Measurements from ENCODE around the gene TBC1D10A. TPM values are rescaled to one million over a fixed set of nuclear protein-coding genes. Genes with fewer than 3 reads are reported as not detected.

The TBC1D10A gene
- polyA plus RNA-seq, 1 of the 3 experiments (the other 2 are of a cell fraction): 15.3 TPM

DNA sequence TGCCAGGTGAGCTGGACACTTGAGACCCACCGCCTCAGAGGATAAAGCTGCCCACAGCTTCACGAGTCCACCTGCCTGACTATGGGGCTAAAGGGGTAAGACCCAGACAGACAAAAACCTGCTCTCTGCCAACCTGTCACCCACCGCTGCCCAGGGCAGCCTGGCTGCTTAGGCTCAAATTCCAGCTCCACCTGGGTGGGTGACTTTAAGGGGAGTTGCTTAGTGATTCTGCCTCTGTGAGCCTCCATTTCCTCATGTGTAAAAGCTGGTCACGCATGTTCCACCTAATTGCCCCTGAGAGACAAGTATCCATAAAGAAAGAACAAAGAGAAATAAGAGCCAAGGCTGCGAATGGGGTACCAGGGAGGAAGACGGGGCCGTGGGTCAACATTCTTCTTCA, 33.7 kb downstream of the TBC1D10A start:
- H4K20me1 ChIP-seq (ENCODE audit: insufficient read depth): no peaks in the 10 kb centered on the region
- POLR2A ChIA-PET: interaction anchor here (1.3 to 1.8 kb wide), 2 partner anchors 64 to 131 kb away, joined by 4 to 6 read pairs; partner anchors contain the start of genes CCDC157 and SF3A1
- TF ChIP-seq RFX5 (IDR thresholded peaks at IDR 0.05; ENCODE audit: low read length): no peak
- no peak for TF ChIP-seq TEAD4 (IDR thresholded peaks at IDR 0.05; ENCODE audit: borderline replicate concordance, insufficient read depth)
- TF ChIP-seq EP300 (IDR thresholded peaks at IDR 0.05; ENCODE audit: borderline replicate concordance in 1 of 2, low read depth in 1 of 2, low read length in 1 of 2): no peak
- TF ChIP-seq YY1 (IDR thresholded peaks at IDR 0.05; ENCODE audit: low read depth): no peak
- TF ChIP-seq RAD21 (IDR thresholded peaks at IDR 0.05; ENCODE audit: low read length): no peak
- no peak for TF ChIP-seq EZH2phosphoT487 (IDR thresholded peaks at IDR 0.05; ENCODE audit: borderline replicate concordance, low read depth)
- no peak for TF ChIP-seq SIN3A (IDR thresholded peaks at IDR 0.05; ENCODE audit: borderline replicate concordance, low read depth, low read length)
- no peak for TF ChIP-seq SMC3 (IDR thresholded peaks at IDR 0.05; ENCODE audit: low read depth, low read length)
- no peaks in the 10 kb centered on the region for H3K79me2 ChIP-seq (ENCODE audit: insufficient read depth)
- H3K36me3 ChIP-seq (replicated peaks in 1 of 2; ENCODE audit: control insufficient read depth in 1 of 2, insufficient read depth in 2 of 2, low read length in 1 of 2): peaks cover 0 to 47% of the 10 kb centered on the region in 2 experiments
- DNase-seq: no peak
- H3K4me2 ChIP-seq: no peak overlapping the region
- H3F3A ChIP-seq (replicated peaks; ENCODE audit: insufficient read depth): peaks cover 11% of the 10 kb centered on the region
- H3K4me3 ChIP-seq (ENCODE audit: low read depth in 2 of 2, low read length in 1 of 2): no peak overlapping the region
- H3K9me2 ChIP-seq: no peaks in the 10 kb centered on the region
- no peak overlapping the region for H2AFZ ChIP-seq (ENCODE audit: low read depth)
- H3K9ac ChIP-seq: no peak overlapping the region
- CTCF ChIA-PET: interaction anchor here (1.3 to 12.9 kb wide), 2 partner anchors 12 to 98 kb away, joined by 4 to 228 read pairs; partner anchors contain the start of genes RNF215 and SEC14L2
- H3K27me3 ChIP-seq (ENCODE audit: insufficient read depth): no peaks in the 10 kb centered on the region
- WGBS (ENCODE audit: low lambda C conversion rate): 94% methylated on average over 7 of the region's 7 CpGs
- H3K9me3 ChIP-seq: no peaks in the 10 kb centered on the region
- H3K27ac ChIP-seq (ENCODE audit: low read depth in 2 of 2, low read length in 1 of 2): no peak overlapping the region
- H3K4me1 ChIP-seq (ENCODE audit: control insufficient read depth in 1 of 2, insufficient read depth in 2 of 2, low read depth in 1 of 2, low read length in 1 of 2): peaks cover 16 to 28% of the 10 kb centered on the region in 2 experiments; a peak in 2 of 4 replicates

DNA sequence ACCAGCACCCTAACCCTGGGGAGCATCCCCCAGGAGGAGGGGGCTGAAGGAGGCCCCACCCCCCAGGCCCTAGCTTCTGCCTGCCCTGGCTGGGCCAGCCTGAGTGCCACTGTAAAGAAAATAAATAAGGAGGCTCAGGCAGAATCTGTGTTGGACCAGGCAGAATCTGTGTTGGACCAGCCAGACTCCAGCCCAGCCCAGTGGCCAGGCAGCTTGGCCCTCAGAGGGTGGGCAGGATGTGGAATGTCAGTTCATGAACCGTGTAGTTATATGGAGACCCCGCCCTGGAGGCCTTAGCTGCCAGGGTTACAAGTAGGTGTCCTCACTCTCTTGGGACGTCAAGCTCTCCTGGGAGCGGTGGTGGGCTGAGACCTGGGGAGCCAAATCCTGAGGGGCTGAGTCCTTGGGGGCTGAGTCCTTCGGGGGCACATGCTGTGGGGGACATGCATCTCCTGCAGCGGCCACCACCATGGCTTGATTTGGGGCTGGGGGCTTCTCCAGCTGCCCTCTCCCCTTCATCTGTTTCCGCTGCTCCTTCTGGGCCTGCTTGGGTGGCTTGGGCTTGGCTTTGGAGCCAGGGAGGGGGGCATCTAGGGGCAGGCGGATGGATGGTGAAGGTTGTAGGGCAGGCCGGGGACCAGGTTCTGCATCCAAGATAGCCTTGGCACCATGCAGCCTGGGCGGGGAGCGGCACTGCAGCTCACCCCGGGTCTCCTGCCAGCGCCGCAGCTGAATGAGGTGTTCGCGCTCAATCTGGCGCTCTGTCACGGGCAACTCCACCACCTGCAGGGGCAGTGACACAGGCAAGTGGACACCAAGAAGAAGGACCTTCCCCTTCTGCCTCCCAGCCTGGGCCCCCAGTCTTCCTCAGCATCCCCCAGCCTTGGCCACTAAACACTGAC, 34.4 kb downstream of the TBC1D10A start:
- WGBS (ENCODE audit: low lambda C conversion rate): 96% methylated on average over 12 of the region's 18 CpGs
- Histone ChIP-seq H4K20me1 (ENCODE audit: insufficient read depth) (peaks cover 4% of the 10 kb centered on the region; the same call in 1 of the 2 replicates), H2AFZ (ENCODE audit: low read depth) (no peak overlapping the region), H3K79me2 (ENCODE audit: insufficient read depth) (no peaks in the 10 kb centered on the region), H3K27me3 (ENCODE audit: insufficient read depth) (no peaks in the 10 kb centered on the region), H3K9me3 (no peaks in the 10 kb centered on the region), H3K4me1 (ENCODE audit: control insufficient read depth in 1 of 2, insufficient read depth in 2 of 2, low read depth in 1 of 2, low read length in 1 of 2) (peaks cover 16 to 30% of the 10 kb centered on the region in 2 experiments; a peak in 2 of 4 replicates), H3K4me2 (no peak overlapping the region), H3K27ac (ENCODE audit: low read depth in 2 of 2, low read length in 1 of 2) (no peak overlapping the region), H3K4me3 (ENCODE audit: low read depth in 2 of 2, low read length in 1 of 2) (no peak overlapping the region), H3K36me3 (replicated peaks in 1 of 2; ENCODE audit: control insufficient read depth in 1 of 2, insufficient read depth in 2 of 2, low read length in 1 of 2) (peaks cover 0 to 43% of the 10 kb centered on the region in 2 experiments), H3K9me2 (no peaks in the 10 kb centered on the region), H3K9ac (no peak overlapping the region), H3F3A (replicated peaks; ENCODE audit: insufficient read depth) (peaks cover 17% of the 10 kb centered on the region)
- ChIA-PET CTCF (interaction anchor here (1.3 to 12.9 kb wide), 3 partner anchors 12 to 187 kb away, joined by 4 to 228 read pairs (median 82); partner anchors contain the start of genes RNF215 and SEC14L2), POLR2A (interaction anchor here (0.9 to 1.8 kb wide), 3 partner anchors 9 to 132 kb away, joined by 3 to 6 read pairs (median 4); partner anchors contain the start of genes CCDC157 and SF3A1)
- no peak for DNase-seq
- TF ChIP-seq, protein P1, sequence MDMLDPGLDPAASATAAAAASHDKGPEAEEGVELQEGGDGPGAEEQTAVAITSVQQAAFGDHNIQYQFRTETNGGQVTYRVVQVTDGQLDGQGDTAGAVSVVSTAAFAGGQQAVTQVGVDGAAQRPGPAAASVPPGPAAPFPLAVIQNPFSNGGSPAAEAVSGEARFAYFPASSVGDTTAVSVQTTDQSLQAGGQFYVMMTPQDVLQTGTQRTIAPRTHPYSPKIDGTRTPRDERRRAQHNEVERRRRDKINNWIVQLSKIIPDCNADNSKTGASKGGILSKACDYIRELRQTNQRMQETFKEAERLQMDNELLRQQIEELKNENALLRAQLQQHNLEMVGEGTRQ (IDR thresholded peaks at IDR 0.05; ENCODE audit: borderline replicate concordance, low read depth, low read length): no peak
- TF ChIP-seq RCOR1 (IDR thresholded peaks at IDR 0.05; ENCODE audit: low read length) (no peak), RAD21 (IDR thresholded peaks at IDR 0.05; ENCODE audit: low read length) (no peak), RFX5 (IDR thresholded peaks at IDR 0.05; ENCODE audit: low read length) (no peak), SIN3A (IDR thresholded peaks at IDR 0.05; ENCODE audit: borderline replicate concordance, low read depth, low read length) (no peak), MEF2A (IDR thresholded peaks at IDR 0.05; ENCODE audit: borderline replicate concordance, low read depth) (no peak), MXI1 (IDR thresholded peaks at IDR 0.05; ENCODE audit: low read depth, low read length) (no peak), NFIC (IDR thresholded peaks at IDR 0.05; ENCODE audit: borderline replicate concordance) (no peak), FOSL2 (IDR thresholded peaks at IDR 0.05; ENCODE audit: borderline replicate concordance, low read depth) (no peak)
- TF ChIP-seq, protein P2, sequence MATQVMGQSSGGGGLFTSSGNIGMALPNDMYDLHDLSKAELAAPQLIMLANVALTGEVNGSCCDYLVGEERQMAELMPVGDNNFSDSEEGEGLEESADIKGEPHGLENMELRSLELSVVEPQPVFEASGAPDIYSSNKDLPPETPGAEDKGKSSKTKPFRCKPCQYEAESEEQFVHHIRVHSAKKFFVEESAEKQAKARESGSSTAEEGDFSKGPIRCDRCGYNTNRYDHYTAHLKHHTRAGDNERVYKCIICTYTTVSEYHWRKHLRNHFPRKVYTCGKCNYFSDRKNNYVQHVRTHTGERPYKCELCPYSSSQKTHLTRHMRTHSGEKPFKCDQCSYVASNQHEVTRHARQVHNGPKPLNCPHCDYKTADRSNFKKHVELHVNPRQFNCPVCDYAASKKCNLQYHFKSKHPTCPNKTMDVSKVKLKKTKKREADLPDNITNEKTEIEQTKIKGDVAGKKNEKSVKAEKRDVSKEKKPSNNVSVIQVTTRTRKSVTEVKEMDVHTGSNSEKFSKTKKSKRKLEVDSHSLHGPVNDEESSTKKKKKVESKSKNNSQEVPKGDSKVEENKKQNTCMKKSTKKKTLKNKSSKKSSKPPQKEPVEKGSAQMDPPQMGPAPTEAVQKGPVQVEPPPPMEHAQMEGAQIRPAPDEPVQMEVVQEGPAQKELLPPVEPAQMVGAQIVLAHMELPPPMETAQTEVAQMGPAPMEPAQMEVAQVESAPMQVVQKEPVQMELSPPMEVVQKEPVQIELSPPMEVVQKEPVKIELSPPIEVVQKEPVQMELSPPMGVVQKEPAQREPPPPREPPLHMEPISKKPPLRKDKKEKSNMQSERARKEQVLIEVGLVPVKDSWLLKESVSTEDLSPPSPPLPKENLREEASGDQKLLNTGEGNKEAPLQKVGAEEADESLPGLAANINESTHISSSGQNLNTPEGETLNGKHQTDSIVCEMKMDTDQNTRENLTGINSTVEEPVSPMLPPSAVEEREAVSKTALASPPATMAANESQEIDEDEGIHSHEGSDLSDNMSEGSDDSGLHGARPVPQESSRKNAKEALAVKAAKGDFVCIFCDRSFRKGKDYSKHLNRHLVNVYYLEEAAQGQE (IDR thresholded peaks at IDR 0.05; ENCODE audit: low read depth, low read length): no peak
